Measurements from ENCODE around the gene LDAH.

DNA sequence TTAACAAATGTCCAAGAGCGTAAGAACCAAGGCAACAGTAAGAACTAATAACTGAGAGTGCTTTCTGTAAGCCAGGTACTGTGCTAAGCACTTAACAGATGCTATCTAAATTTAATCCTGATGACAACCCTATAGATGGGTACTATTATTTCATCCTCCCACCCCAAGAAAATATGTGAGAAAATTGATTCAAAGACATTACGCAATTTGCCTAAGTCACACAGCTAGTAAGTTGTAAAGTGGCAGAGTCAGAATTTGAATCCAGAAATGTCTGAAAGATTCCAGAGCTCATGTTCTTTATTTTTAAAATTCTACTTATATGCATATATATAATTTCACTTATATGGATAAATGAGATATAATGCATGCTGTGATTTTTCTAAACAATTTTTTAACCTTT, 10.1 kb downstream of the LDAH start:
- no peak for TF ChIP-seq EZH2 (IDR thresholded peaks at IDR 0.05; ENCODE audit: borderline replicate concordance, low read depth, low read length, severe bottlenecking)
- TF ChIP-seq, protein P1, sequence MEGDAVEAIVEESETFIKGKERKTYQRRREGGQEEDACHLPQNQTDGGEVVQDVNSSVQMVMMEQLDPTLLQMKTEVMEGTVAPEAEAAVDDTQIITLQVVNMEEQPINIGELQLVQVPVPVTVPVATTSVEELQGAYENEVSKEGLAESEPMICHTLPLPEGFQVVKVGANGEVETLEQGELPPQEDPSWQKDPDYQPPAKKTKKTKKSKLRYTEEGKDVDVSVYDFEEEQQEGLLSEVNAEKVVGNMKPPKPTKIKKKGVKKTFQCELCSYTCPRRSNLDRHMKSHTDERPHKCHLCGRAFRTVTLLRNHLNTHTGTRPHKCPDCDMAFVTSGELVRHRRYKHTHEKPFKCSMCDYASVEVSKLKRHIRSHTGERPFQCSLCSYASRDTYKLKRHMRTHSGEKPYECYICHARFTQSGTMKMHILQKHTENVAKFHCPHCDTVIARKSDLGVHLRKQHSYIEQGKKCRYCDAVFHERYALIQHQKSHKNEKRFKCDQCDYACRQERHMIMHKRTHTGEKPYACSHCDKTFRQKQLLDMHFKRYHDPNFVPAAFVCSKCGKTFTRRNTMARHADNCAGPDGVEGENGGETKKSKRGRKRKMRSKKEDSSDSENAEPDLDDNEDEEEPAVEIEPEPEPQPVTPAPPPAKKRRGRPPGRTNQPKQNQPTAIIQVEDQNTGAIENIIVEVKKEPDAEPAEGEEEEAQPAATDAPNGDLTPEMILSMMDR (IDR thresholded peaks at IDR 0.05; ENCODE audit: borderline replicate concordance, extremely low read depth, low read length, poor library complexity, severe bottlenecking) = no peak

Data from DND-41 (cell line).